Lung (tissue), 12 donors: ENCODE data around the gene KRT3. TPM values are rescaled to one million over a fixed set of nuclear protein-coding genes. Genes with fewer than 3 reads are reported as not detected.

Experiments used
- ATAC-seq: fragments of 200-7000 bp; cut with Tn5 transposase; one replicate; pipeline ENCODE4 v1.9.1; 2020; ENCODE audit warnings: moderate number of reproducible peaks; ENCODE audit not compliant: insufficient read depth, low FRiP score
- DNase-seq, 3 donors: peaks; one replicate each; pipeline ENCODE4 v3.0.0-alpha.2; 2013 to 2017
- H3K27ac ChIP-seq, 2 donors: one replicate each; pipeline ENCODE4 v1.5.1; 2013; ENCODE audit warnings: mild to moderate bottlenecking in 2 of 2, moderate library complexity in 2 of 2, control low read depth in 1 of 2, inconsistent platforms in 1 of 2, low read depth in 1 of 2, low read length in 1 of 2
- H3K27me3 ChIP-seq, 3 donors: one replicate each; pipeline ENCODE4 v1.5.1; 2013; ENCODE audit warnings: low read length in 2 of 3; ENCODE audit not compliant: control insufficient read depth in 3 of 3, insufficient read depth in 3 of 3
- H3K36me3 ChIP-seq, 4 donors: one replicate each; pipeline ENCODE4 v1.5.1; 2013; ENCODE audit warnings: low read length in 4 of 4, mild to moderate bottlenecking in 1 of 4, moderate library complexity in 1 of 4; ENCODE audit not compliant: control insufficient read depth in 4 of 4, insufficient read depth in 4 of 4
- H3K4me1 ChIP-seq, 5 donors: one replicate each; pipeline ENCODE4 v1.5.1; 2013; ENCODE audit warnings: low read length in 5 of 5, mild to moderate bottlenecking in 2 of 5, moderate library complexity in 1 of 5; ENCODE audit not compliant: control insufficient read depth in 5 of 5, insufficient read depth in 5 of 5
- H3K4me3 ChIP-seq: one replicate; pipeline ENCODE4 v1.5.1; 2013; ENCODE audit warnings: mild to moderate bottlenecking, control low read depth, moderate library complexity
- H3K9ac ChIP-seq, 2 donors: one replicate each; pipeline ENCODE4 v1.5.1; 2013; ENCODE audit warnings: low read length in 2 of 2, control low read depth in 1 of 2; ENCODE audit not compliant: insufficient read depth in 1 of 2
- H3K9me3 ChIP-seq, 4 donors: one replicate each; pipeline ENCODE4 v1.5.1; 2013; ENCODE audit warnings: low read length in 3 of 4, mild to moderate bottlenecking in 1 of 4, moderate library complexity in 1 of 4; ENCODE audit not compliant: control insufficient read depth in 4 of 4, insufficient read depth in 3 of 4
- CTCF ChIP-seq: IDR thresholded peaks from 2 replicates; pipeline ENCODE4 v1.5.1; 2012; ENCODE audit warnings: mild to moderate bottlenecking; ENCODE audit errors: control extremely low read depth, extremely low read depth
- WGBS, 2 donors: extraction: QIAGEN DNeasy Blood & Tissue Kit; methylation state at CpG; one replicate each; pipeline ENCODE4 v1.1.7; 2013; 5-methylcytosine and 5-hydroxymethylcytosine counted together
- polyA plus RNA-seq, 2 donors: library from polyadenylated mRNA; stranded (reverse); fragments of 200-250 nt; gene quantifications; one replicate each; pipeline ENCODE4 v1.2.1, GENCODE V29; 2013
- total RNA-seq, 2 donors: library from RNA; depleted of rRNA in 1 of 2; stranded (reverse); fragments of >200 nt in 1 of 2; gene quantifications; one replicate each; pipeline ENCODE4 v1.2.1, GENCODE V29; 2014 to 2021
- donor health status: control.
- donor health status: control.
- donor health status: Bipolar disorder and iron deficiency.
- donor health status: healthy.
- donor health status: DM: yes; HTN: yes; CAD: no.

Gene KRT3
- total and polyA plus RNA-seq, 4 donors, result not detected

DNA sequence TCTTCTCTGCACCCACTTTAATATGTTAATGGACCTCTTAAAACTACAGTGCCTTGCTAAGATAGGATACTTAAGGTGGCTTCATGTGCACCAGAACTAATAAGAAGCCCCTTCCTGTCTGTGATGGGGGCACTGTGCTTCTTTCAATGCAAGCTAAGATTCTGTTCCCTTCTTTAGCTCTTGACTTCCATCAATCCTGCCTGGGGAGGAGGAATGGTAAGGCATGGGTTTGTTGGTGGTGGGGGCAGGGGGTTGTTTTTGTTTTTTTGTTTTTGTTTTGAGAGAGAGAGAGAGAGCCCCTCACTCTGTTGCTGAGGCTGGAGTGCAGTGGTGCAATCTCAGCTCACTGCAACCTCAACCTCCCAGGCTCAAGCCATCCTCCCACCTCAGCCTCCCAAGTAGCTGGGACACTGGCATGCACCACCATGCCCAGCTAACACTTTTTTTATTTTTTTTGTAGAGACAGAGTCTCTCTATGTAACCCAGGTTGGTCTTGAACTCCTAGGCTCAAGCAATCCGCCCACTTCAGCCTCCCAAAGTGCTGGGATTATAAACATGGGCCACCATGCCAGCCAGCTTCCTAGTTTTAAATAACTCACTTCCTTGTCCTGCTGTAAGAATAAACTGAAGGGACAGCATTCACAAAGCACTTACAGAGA, 4.5 kb upstream of the KRT3 start:
- ATAC-seq (no peak), DNase-seq (no peak)
- WGBS, 2 donors, result 32 to 68% methylated on average over 1 of the region's 1 CpG
- H3K9me3 ChIP-seq, result no peaks in the 10 kb centered on the region
- no peaks in the 10 kb centered on the region for H3K36me3 ChIP-seq
- H3K9ac ChIP-seq, result no peak overlapping the region
- H3K27me3 ChIP-seq, result peaks cover 0 to 18% (median 3%) of the 10 kb centered on the region in 3 donors
- TF ChIP-seq CTCF, result no peak
- H3K4me3 ChIP-seq, result no peak overlapping the region
- H3K27ac ChIP-seq, result no peak overlapping the region
- H3K4me1 ChIP-seq, result peaks cover 0 to 8% (median 0%) of the 10 kb centered on the region in 5 donors

DNA sequence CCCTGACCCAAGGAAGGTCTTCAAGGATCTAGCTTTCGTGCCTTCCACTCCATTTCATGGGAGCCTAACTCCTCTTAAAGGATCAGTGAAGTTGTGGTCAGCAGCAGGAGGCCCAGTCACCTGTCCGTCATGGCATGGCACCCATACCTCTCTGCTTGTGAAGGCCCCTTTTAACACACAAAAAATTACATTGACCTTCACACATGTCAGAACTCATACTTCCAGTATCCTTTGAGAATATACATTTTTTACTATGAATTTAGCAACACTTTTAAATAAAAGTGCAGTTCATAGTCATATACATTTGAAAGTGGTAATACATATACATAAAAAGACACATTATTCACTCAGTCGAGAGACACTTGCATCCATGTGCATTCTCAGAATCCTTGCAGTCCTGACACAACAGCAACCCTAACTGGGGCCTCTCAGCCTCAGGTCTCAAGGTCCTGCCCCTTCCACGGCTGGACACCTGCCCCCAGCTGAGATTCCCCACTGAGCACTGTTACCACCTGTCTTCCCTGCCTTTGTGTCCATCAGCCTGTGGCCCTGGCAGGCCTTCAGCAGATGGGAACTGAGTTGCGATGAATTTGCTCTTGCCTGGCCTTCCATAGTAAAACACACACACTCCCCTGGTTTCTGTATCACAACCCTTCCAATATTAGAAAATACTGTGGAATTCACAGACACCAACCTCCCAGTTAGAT, 3.7 kb upstream of the KRT3 start:
- Histone ChIP-seq H3K36me3 (no peaks in the 10 kb centered on the region), H3K4me1 (peaks cover 0 to 8% (median 0%) of the 10 kb centered on the region in 5 donors), H3K27me3 (peaks cover 0 to 18% (median 3%) of the 10 kb centered on the region in 3 donors), H3K4me3 (no peak overlapping the region), H3K9me3 (no peaks in the 10 kb centered on the region), H3K9ac (no peak overlapping the region), H3K27ac (peak overlapping the region in 1 of 2 donors; percentile 17)
- no peak for TF ChIP-seq CTCF
- DNase-seq, result no peak
- ATAC-seq, result no peak
- WGBS, 2 donors, result 72 to 90% methylated on average over 5 of the region's 5 CpGs

GRCh38 chr12:52798671-52799504, 3.0 kb upstream of the KRT3 start:
- H3K27me3 ChIP-seq, result peaks cover 0 to 18% (median 3%) of the 10 kb centered on the region in 3 donors
- 48 to 68% methylated on average over 7 of the region's 7 CpGs for WGBS, 2 donors
- TF ChIP-seq CTCF, result no peak
- peaks cover 0 to 8% (median 0%) of the 10 kb centered on the region in 5 donors for H3K4me1 ChIP-seq
- no peak overlapping the region for H3K27ac ChIP-seq
- DNase-seq, result no peak
- no peak for ATAC-seq
- no peaks in the 10 kb centered on the region for H3K36me3 ChIP-seq
- no peaks in the 10 kb centered on the region for H3K9me3 ChIP-seq
- H3K9ac ChIP-seq, result no peak overlapping the region
- H3K4me3 ChIP-seq, result no peak overlapping the region
